NB4 (cell line): ENCODE data around the gene PCDHB9.

Source experiments
- POLR2A ChIP-seq: IDR thresholded peaks from 2 replicates; pipeline ENCODE4 v1.6.1; 2011; ENCODE audit warnings: mild to moderate bottlenecking; ENCODE audit not compliant: insufficient read length; ENCODE audit errors: extremely low read depth
- TF ChIP-seq, protein P1 (sequence below): IDR thresholded peaks from one replicate; pipeline ENCODE4 v1.5.1; 2012; ENCODE audit warnings: low read depth, low read length

DNA sequence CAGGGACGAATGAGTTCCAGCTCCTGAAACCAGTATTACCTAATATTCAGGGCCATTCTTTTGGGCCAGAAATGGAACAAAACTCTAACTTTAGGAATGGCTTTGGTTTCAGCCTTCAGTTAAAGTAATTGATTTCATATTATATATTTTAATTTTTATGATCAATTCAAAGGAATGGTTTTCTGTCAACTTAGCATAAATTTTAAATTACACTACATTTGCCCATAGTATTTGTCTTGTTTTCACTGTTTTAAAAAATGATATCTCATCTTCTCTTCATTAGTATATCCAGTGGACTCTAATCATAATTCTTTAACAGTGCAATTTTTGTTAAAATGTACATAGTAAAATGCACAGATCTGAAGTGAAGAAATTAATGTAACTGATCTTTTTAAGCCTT lies 6.6 kb upstream of the PCDHB9 start:
- TF ChIP-seq, protein P1, sequence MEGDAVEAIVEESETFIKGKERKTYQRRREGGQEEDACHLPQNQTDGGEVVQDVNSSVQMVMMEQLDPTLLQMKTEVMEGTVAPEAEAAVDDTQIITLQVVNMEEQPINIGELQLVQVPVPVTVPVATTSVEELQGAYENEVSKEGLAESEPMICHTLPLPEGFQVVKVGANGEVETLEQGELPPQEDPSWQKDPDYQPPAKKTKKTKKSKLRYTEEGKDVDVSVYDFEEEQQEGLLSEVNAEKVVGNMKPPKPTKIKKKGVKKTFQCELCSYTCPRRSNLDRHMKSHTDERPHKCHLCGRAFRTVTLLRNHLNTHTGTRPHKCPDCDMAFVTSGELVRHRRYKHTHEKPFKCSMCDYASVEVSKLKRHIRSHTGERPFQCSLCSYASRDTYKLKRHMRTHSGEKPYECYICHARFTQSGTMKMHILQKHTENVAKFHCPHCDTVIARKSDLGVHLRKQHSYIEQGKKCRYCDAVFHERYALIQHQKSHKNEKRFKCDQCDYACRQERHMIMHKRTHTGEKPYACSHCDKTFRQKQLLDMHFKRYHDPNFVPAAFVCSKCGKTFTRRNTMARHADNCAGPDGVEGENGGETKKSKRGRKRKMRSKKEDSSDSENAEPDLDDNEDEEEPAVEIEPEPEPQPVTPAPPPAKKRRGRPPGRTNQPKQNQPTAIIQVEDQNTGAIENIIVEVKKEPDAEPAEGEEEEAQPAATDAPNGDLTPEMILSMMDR: no peak
- TF ChIP-seq POLR2A: no peak
